M059J (cell line): Measurements from ENCODE around the gene DEAF1. TPM values are rescaled to one million over a fixed set of nuclear protein-coding genes. Genes with fewer than 3 reads are reported as not detected.

ENCODE experiments used
- DNase-seq: peaks from one replicate; pipeline ENCODE4 v3.0.0-alpha.2; 2012; ENCODE audit warnings: low read depth
- total RNA-seq: library from RNA; depleted of rRNA; stranded (reverse); fragments of >200 nt; shearing (Covaris generic); gene quantifications from 2 replicates; pipeline ENCODE4 v1.2.3, GENCODE V29; 2014

DEAF1 gene
- total RNA-seq, 1 experiment from 2014 or later: 31.0 TPM

GRCh38 chr11:643849-644738, 50.9 kb downstream of the DEAF1 start:
- no peak for DNase-seq

- no peak for DNase-seq
Measured at GRCh38 chr11:643366-643765, 51.7 kb downstream of the DEAF1 start.

GRCh38 chr11:641806-642370, 53.1 kb downstream of the DEAF1 start:
- no peak for DNase-seq

GRCh38 chr11:640021-640706, 54.9 kb downstream of the DEAF1 start:
- DNase-seq: no peak

GRCh38 chr11:639332-639955, 55.6 kb downstream of the DEAF1 start:
- no peak for DNase-seq

GRCh38 chr11:638631-639331, 56.2 kb downstream of the DEAF1 start:
- DNase-seq: no peak

- DNase-seq: no peak
Measured at GRCh38 chr11:637593-638521, 57.2 kb downstream of the DEAF1 start.

GRCh38 chr11:637333-637592, 57.8 kb downstream of the DEAF1 start:
- DNase-seq: no peak

GRCh38 chr11:636511-637332, 58.3 kb downstream of the DEAF1 start, which contains the start of gene DRD4:
DRD4 (plus strand) TSS chr11:637269; CDS start chr11:637305, 36 bp downstream.
- no peak for DNase-seq

GRCh38 chr11:635945-636510, 59.0 kb downstream of the DEAF1 start:
- DNase-seq: no peak

GRCh38 chr11:630871-631270, 64.2 kb downstream of the DEAF1 start:
- DNase-seq: no peak

GRCh38 chr11:629237-629583, 65.8 kb downstream of the DEAF1 start:
- DNase-seq: no peak

- DNase-seq: no peak
Measured at GRCh38 chr11:628056-628455, 67.0 kb downstream of the DEAF1 start.

- DNase-seq: no peak
Measured at GRCh38 chr11:627308-627576, 67.8 kb downstream of the DEAF1 start.

- DNase-seq: no peak
Measured at GRCh38 chr11:626475-627307, 68.3 kb downstream of the DEAF1 start, which contains the start of gene SCT. SCT (minus strand) TSS chr11:627181; CDS start chr11:627143, 38 bp downstream.

- no peak for DNase-seq
Measured at GRCh38 chr11:625636-626268, 69.3 kb downstream of the DEAF1 start.

- peak; percentile 28 for DNase-seq
Measured at GRCh38 chr11:624705-625635, 70.1 kb downstream of the DEAF1 start, which contains the start of gene CDHR5. CDHR5 (minus strand) TSS chr11:624955; CDS start chr11:624902, 53 bp downstream.
